GM19099 (cell line): Measurements from ENCODE around the gene PRR5L.

Source experiments
- POLR2A ChIP-seq: IDR thresholded peaks from 3 replicates; pipeline ENCODE4 v1.6.1; 2011; ENCODE audit warnings: low read depth; ENCODE audit not compliant: insufficient read length; ENCODE audit errors: extremely low read depth

Gene PRR5L

GRCh38 chr11:36295926-36296325, at the start of gene PRR5L:
Gene PRR5L (plus strand): TSS chr11:36296288. CDS start chr11:36401122, 104,834 bp downstream.
- no peak for TF ChIP-seq POLR2A

GRCh38 chr11:36247493-36247892, 48.6 kb upstream of the PRR5L start:
- no peak for TF ChIP-seq POLR2A

- no peak for TF ChIP-seq POLR2A
Observed at GRCh38 chr11:36248436-36248835, 47.7 kb upstream of the PRR5L start.

GRCh38 chr11:36249246-36249645, 46.8 kb upstream of the PRR5L start:
- TF ChIP-seq POLR2A = no peak

GRCh38 chr11:36251823-36252222, 44.3 kb upstream of the PRR5L start:
- TF ChIP-seq POLR2A = no peak

GRCh38 chr11:36253238-36253637, 42.9 kb upstream of the PRR5L start:
- TF ChIP-seq POLR2A = no peak

GRCh38 chr11:36254713-36255112, 41.4 kb upstream of the PRR5L start:
- no peak for TF ChIP-seq POLR2A

GRCh38 chr11:36257351-36257750, 38.7 kb upstream of the PRR5L start:
- TF ChIP-seq POLR2A = no peak

- TF ChIP-seq POLR2A = no peak
Observed at GRCh38 chr11:36258730-36259360, 37.2 kb upstream of the PRR5L start.

- no peak for TF ChIP-seq POLR2A
Observed at GRCh38 chr11:36261094-36261493, 35.0 kb upstream of the PRR5L start.

GRCh38 chr11:36264011-36264972, 31.8 kb upstream of the PRR5L start:
- TF ChIP-seq POLR2A = no peak

- TF ChIP-seq POLR2A = no peak
Observed at GRCh38 chr11:36264973-36265344, 31.1 kb upstream of the PRR5L start.

GRCh38 chr11:36265793-36266628, 30.1 kb upstream of the PRR5L start:
- no peak for TF ChIP-seq POLR2A

GRCh38 chr11:36266767-36267166, 29.3 kb upstream of the PRR5L start:
- TF ChIP-seq POLR2A = no peak

GRCh38 chr11:36268337-36268985, 27.6 kb upstream of the PRR5L start:
- TF ChIP-seq POLR2A = no peak

GRCh38 chr11:36270701-36271100, 25.4 kb upstream of the PRR5L start:
- TF ChIP-seq POLR2A = no peak
